GM12875 (cell line): ENCODE results near the gene VEGFD.

ENCODE experiments used
- H3K4me3 ChIP-seq: one replicate; pipeline ENCODE4 v1.5.1; 2011; ENCODE audit warnings: low read depth, low read length, control low read depth
- TF ChIP-seq, protein P1 (sequence below): IDR thresholded peaks from 2 replicates; pipeline ENCODE4 v1.5.1; 2011; ENCODE audit warnings: low read depth, mild to moderate bottlenecking, control low read depth, inconsistent platforms, low read length, moderate library complexity, borderline replicate concordance; ENCODE audit not compliant: insufficient read depth

VEGFD gene, protein sequence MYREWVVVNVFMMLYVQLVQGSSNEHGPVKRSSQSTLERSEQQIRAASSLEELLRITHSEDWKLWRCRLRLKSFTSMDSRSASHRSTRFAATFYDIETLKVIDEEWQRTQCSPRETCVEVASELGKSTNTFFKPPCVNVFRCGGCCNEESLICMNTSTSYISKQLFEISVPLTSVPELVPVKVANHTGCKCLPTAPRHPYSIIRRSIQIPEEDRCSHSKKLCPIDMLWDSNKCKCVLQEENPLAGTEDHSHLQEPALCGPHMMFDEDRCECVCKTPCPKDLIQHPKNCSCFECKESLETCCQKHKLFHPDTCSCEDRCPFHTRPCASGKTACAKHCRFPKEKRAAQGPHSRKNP

DNA sequence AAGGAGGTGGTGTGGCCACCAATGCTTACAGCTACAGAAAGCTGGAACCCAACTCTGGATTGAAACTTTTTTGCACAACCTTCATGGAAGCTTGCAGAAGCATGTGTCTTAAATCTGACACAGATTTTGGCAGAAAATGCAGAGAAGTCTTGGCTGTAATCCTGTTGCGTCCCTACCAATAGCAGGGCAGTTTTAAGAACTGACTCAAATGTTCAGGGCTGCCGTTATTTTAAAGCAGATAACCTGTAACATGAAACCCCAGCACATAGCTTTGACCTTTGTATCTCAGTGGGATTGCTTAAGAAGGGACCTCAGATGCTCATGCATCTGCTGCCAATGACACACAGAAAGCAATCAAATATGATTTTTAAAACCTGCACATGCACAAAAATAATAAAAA lies at the start of gene VEGFD:
VEGFD (minus strand) TSS at position 110 of the 400 bp plus-strand sequence. CDS start 467 bp downstream, outside the sequence.
- TF ChIP-seq, protein P1, sequence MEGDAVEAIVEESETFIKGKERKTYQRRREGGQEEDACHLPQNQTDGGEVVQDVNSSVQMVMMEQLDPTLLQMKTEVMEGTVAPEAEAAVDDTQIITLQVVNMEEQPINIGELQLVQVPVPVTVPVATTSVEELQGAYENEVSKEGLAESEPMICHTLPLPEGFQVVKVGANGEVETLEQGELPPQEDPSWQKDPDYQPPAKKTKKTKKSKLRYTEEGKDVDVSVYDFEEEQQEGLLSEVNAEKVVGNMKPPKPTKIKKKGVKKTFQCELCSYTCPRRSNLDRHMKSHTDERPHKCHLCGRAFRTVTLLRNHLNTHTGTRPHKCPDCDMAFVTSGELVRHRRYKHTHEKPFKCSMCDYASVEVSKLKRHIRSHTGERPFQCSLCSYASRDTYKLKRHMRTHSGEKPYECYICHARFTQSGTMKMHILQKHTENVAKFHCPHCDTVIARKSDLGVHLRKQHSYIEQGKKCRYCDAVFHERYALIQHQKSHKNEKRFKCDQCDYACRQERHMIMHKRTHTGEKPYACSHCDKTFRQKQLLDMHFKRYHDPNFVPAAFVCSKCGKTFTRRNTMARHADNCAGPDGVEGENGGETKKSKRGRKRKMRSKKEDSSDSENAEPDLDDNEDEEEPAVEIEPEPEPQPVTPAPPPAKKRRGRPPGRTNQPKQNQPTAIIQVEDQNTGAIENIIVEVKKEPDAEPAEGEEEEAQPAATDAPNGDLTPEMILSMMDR, result no peak
- H3K4me3 ChIP-seq, result no peak within 1 kb of the TSS

DNA sequence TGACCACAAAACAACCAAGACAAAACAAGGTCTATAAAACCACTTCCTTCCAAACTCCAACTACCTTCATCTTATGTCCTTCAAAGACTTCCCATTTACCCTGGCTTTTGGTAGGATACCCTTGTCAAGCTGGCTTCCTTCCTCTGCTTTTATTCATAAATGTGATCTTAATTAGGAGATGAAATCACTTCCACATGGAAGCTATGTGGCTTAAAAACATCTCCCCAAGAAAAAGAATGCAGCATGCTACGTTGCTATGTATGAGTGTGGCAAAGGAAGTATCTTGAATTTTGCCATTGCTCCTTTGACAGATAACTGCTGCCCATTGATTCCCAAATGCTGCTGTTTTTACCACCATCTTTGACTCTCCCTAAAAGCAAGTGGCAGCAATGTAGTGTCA lies 46.4 kb upstream of the VEGFD start:
- TF ChIP-seq, protein P1, result no peak
- H3K4me3 ChIP-seq, result no peak overlapping the region

DNA sequence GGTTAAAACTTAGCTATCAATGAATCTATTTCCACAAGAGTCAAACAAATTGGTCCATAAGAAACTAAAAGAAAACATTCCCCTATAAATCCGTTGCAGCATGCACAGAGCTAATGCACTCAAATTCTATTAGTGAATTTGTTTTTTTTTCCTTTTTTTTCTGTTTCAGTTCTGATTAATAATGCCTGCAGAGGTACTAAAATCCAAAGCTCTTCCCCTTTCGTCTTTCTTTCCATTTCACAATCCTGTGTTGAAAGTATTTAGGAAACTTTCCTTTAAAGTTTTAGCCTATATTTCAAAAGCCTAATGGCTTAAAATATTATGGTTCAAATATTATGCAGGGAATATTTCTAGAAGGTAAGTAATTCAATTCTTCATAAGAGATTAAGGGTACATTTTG lies 45.9 kb upstream of the VEGFD start:
- H3K4me3 ChIP-seq, result no peak overlapping the region
- TF ChIP-seq, protein P1, result no peak

DNA sequence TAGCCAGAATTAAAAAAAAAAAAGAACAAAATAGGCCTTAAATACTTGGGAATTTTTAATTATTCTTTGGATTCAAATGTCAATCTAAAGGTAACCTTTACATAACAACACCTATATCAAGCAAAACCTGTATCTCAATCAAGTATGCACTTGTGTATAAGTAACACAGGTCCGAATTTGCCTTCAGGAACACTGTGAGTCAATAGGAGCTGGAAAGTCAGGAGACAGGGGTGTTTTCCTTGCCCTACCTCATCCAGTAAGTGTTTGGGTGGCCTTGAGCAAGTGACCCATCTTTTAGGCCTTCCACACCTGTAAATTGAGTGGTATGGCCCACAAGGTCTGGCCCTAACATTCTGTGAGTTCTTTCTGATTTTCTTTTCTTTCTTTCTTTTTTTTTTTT lies 40.8 kb upstream of the VEGFD start:
- TF ChIP-seq, protein P1, result no peak
- no peak overlapping the region for H3K4me3 ChIP-seq

DNA sequence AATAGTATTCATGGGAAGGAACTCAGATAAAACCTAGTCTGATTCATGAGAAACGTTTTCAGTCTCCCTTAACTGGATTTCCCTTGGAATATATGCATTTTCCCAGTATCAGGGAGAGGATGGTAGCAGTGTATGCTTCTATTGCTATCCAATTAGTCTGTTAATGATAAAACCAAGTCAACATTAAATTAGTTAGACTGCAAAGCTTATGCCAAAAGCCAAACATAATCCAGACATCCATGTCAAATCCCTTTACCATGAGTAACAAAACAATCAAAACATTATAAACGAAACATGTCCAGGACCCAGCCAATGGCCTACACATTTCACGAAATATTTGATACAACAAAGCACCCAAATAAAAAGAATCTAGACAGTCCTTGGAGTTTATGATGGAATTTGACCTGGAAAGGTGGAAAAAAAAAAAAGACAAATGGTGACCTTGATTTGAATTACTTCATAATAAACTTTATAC lies 34.5 kb upstream of the VEGFD start:
- H3K4me3 ChIP-seq, result no peak overlapping the region
- TF ChIP-seq, protein P1, result no peak

DNA sequence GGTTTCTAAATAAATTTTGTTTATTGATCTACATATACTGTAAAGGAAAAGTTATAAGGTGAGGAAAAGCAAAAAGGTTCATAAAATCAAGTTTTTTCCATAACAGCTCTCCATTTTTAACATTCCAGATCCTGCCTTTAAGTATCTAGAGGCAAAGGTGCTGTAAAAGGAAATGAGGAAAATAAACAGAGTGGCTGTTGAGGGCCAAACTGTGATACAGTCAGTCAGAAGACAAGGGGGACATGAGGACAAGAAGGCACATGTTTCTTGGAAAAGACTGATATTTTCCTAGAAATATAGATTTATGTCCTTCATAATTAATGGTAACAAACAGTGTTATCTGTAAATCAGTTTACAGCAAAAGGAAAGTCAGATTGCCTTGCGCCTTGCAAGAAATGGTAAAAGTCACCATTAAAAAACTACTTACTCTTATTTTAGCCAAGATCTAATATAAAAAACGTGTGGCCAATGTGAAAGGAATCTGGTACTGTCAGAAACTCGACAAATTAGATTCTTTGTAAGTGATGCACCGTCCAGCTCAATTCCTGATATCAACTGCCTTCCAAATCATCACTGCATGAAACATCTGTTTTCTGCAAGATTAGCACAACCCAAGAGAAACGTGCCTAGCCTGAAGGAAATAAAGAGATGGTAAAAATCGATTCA lies 34.0 kb upstream of the VEGFD start:
- TF ChIP-seq, protein P1, result no peak
- no peak overlapping the region for H3K4me3 ChIP-seq
